Measurements from ENCODE around the gene PARD3. TPM values are rescaled to one million over a fixed set of nuclear protein-coding genes. Genes with fewer than 3 reads are reported as not detected.

PARD3 gene
- total RNA-seq, 1 donor from 2014 or later: 1.7 TPM

DNA sequence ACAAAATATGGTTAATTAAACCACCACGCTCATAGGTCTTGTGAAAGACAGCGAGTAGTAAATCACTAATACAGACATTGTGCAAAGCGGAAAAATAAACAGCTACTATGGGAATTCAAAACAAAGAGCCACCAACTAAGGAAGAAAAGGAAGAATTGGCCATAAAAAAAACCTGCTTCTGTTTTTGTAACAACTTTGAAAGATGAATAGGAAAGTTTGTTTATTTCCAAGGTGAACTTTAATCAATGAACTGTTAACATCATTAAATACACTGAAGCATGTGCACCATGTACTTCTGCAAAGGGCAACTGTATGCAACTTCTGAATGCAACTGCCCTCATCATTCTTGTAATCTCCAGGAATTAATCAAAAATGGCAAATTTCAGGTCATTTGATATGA is 651.1 kb downstream of the PARD3 start:
- Mint-ChIP-seq H3K4me1 (ENCODE audit: low read depth) (no peaks in the 10 kb centered on the region), H3K27me3 (ENCODE audit: insufficient read depth) (no peaks in the 10 kb centered on the region), H3K4me3 (no peak overlapping the region), H3K36me3 (ENCODE audit: low read depth) (no peaks in the 10 kb centered on the region), H3K27ac (no peak overlapping the region), H3K9me3 (peaks cover 3% of the 10 kb centered on the region)
- intact Hi-C loops (cut with micrococcal nuclease): no loop called here
- no peak for DNase-seq (ENCODE audit: low spot score)

DNA sequence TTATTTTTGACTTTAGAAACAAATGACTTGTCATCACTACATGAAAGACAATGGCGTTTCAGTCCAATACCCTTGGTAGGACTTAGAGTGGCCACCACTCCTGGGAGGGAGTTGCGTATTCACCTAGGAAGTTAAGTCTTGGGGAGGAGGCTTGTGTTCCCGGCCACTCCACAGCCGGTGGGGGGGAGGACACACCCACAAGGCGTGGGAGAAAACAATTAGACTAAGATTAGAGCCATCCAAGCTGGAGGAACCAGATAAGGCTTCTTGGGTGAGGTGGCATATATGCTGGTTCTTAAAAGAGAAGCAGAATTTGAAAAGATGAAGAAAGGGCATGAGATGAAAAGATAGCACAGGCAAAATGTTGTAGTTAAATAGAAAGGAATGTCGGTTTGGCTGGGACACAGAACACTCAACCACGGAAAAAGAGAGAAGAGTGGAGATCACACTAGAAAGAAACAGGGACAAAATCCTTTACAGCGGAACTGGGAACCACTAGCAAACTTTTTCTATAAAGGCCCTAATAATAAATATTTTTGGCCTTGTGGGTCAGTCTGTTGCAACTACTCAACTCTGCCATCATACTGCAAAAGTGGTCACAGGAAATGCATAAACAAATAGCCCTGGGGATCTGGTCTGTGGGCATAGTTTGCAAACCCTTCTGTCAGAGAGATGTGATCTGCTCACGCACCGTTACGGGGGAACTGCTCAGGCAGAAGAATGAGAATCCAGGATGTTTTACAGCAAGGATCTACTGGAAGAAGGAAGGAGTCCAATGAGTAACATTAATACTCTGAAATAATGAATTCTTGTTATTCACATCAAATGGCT is 651.8 kb downstream of the PARD3 start:
- intact Hi-C loops (cut with micrococcal nuclease): no loop called here
- no peaks in the 10 kb centered on the region for H3K27me3 Mint-ChIP-seq (ENCODE audit: insufficient read depth)
- H3K9me3 Mint-ChIP-seq: peaks cover 3% of the 10 kb centered on the region

DNA sequence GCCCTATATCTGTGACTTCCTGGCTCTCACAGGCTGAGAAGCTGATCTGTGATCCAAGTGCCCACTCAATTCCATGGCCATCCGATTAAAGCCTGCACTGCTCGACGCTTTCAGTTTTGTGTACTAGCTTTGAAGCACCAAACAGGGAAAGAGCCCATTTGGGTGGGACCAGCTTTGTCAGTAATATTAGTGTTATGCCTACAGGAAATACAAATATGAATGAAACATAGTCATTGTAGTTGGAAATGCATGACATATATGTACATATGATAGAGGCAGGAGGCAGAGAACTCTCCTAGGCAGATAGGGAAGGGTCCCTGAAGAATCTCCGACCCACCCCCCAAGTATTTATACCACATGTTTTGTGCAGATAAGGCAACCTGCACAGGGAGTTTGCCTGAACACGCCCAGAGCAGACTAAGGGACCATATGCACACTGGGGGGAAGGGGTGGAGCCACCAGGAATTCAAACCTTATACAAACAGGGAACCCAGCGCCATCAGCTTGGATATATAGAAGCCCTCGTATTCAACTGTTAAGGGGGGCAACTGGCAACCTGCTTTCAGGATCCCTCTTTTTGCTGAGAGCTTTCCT is 653.2 kb downstream of the PARD3 start:
- DNase-seq (ENCODE audit: low spot score): no peak
- intact Hi-C loops (cut with micrococcal nuclease): no loop called here
- H3K4me3 Mint-ChIP-seq: no peak overlapping the region
- H3K4me1 Mint-ChIP-seq (ENCODE audit: low read depth): no peaks in the 10 kb centered on the region
- H3K9me3 Mint-ChIP-seq: peaks cover 3% of the 10 kb centered on the region
- no peak overlapping the region for H3K27ac Mint-ChIP-seq
- H3K27me3 Mint-ChIP-seq (ENCODE audit: insufficient read depth): peaks cover 2% of the 10 kb centered on the region
- H3K36me3 Mint-ChIP-seq (ENCODE audit: low read depth): no peaks in the 10 kb centered on the region

More for the DNA sequence above, 651.8 kb downstream of the PARD3 start:
- DNase-seq (ENCODE audit: low spot score): no peak
- Mint-ChIP-seq H3K36me3 (ENCODE audit: low read depth) (no peaks in the 10 kb centered on the region), H3K27ac (no peak overlapping the region), H3K4me3 (no peak overlapping the region), H3K4me1 (ENCODE audit: low read depth) (no peaks in the 10 kb centered on the region)

DNA sequence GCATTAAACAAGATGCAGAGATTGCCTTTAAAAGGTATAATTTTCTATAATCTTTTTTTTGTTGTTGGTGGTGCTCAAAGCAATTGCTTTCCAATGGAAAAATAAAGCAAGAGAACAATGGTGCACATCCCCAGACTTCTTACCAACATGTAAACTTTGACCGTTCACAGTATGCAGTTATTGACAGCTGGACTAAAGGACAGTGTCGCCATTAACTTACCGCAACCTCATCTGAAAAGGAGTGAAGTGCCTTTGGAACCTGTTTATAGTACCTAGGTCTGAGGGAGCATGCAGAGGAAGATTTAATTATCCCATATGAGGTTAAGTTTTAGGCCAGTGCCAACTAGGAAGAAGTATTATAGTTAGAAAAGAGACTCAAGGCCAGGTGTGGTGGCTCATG is 654.5 kb downstream of the PARD3 start:
- no peak overlapping the region for H3K4me3 Mint-ChIP-seq
- peaks cover 2% of the 10 kb centered on the region for H3K27me3 Mint-ChIP-seq (ENCODE audit: insufficient read depth)
- peaks cover 3% of the 10 kb centered on the region for H3K9me3 Mint-ChIP-seq
- H3K4me1 Mint-ChIP-seq (ENCODE audit: low read depth): no peaks in the 10 kb centered on the region
- H3K36me3 Mint-ChIP-seq (ENCODE audit: low read depth): no peaks in the 10 kb centered on the region
- no peak overlapping the region for H3K27ac Mint-ChIP-seq
- intact Hi-C loops (cut with micrococcal nuclease): no loop called here
- no peak for DNase-seq (ENCODE audit: low spot score)

DNA sequence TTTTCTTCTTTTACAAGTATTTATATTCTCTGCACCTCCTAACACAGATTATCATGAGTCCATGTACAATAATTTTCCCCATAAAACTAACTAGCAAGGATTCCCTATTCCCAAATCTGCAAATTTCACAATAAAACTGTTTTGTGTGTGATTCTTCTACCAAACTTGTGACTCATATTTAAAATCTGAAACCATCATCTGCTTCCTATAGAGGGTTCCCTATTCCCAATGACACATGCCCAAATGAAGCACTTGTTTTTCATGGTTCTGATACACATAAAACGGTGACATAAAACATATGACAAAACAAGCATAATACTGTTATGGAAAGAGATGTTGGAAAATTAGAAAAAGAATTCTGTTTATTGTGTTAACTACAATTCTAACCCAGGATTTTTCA is 657.6 kb downstream of the PARD3 start:
- Mint-ChIP-seq H3K9me3 (peaks cover 3% of the 10 kb centered on the region), H3K4me1 (ENCODE audit: low read depth) (no peaks in the 10 kb centered on the region), H3K27ac (no peak overlapping the region), H3K27me3 (ENCODE audit: insufficient read depth) (peaks cover 2% of the 10 kb centered on the region), H3K36me3 (ENCODE audit: low read depth) (no peaks in the 10 kb centered on the region), H3K4me3 (no peak overlapping the region)
- intact Hi-C loops (cut with micrococcal nuclease): no loop called here
- DNase-seq (ENCODE audit: low spot score): no peak

DNA sequence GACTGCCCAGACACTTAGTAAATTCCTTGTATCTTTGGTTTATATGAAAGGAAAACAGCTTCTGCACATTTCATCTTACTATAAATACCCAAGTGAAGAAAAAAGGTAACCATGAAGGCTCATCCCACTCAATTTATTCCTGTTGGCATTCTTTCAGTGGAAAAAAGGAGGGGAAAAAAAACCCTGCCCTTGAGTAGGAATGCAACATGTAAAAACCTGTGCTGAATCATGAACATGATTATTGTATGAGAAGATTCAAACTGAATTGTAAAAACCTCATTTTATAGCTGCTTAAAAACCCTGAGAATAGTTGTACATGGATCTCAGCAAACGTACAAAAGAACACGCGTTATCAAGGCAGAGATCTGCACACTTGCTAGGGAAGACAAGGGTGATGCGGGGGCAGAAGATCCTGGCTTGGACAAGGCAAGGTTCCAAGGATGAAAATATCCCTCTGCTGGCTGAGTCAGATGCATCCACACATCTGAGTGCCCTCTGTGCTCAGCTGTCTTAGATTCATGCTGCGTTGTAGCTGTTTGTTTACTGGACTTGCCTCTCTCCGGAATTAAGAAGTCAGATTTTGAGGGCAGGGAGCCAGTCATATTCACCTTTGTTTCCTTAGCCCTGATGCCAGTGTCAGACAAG is 658.2 kb downstream of the PARD3 start:
- Mint-ChIP-seq H3K36me3 (ENCODE audit: low read depth) (no peaks in the 10 kb centered on the region), H3K4me1 (ENCODE audit: low read depth) (no peaks in the 10 kb centered on the region), H3K27ac (no peak overlapping the region), H3K27me3 (ENCODE audit: insufficient read depth) (peaks cover 2% of the 10 kb centered on the region), H3K9me3 (no peaks in the 10 kb centered on the region), H3K4me3 (no peak overlapping the region)
- DNase-seq (ENCODE audit: low spot score): no peak
- intact Hi-C loops (cut with micrococcal nuclease): no loop called here

DNA sequence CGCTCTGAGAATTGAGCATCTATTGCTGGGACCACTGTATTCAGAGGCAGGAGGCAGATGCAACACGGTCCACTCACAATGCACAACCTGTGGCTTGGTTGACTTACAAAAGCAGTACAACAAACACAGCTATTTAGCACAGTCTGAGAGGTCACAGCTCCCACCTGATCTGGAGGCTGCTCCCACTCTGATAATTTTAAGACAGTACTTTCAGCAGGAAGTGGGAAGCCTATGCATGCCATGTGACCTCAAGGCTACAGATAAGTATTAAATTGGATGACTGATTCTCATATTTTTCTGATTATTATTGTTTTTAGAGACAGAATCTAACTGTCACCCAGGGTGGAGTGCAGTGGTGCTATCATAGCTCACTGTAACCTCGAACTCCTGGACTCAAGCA is 659.3 kb downstream of the PARD3 start:
- no peaks in the 10 kb centered on the region for H3K4me1 Mint-ChIP-seq (ENCODE audit: low read depth)
- peaks cover 2% of the 10 kb centered on the region for H3K27me3 Mint-ChIP-seq (ENCODE audit: insufficient read depth)
- no peak overlapping the region for H3K27ac Mint-ChIP-seq
- no peak overlapping the region for H3K4me3 Mint-ChIP-seq
- intact Hi-C loops (cut with micrococcal nuclease): no loop called here
- H3K36me3 Mint-ChIP-seq (ENCODE audit: low read depth): no peaks in the 10 kb centered on the region
- no peak for DNase-seq (ENCODE audit: low spot score)
- H3K9me3 Mint-ChIP-seq: no peaks in the 10 kb centered on the region

DNA sequence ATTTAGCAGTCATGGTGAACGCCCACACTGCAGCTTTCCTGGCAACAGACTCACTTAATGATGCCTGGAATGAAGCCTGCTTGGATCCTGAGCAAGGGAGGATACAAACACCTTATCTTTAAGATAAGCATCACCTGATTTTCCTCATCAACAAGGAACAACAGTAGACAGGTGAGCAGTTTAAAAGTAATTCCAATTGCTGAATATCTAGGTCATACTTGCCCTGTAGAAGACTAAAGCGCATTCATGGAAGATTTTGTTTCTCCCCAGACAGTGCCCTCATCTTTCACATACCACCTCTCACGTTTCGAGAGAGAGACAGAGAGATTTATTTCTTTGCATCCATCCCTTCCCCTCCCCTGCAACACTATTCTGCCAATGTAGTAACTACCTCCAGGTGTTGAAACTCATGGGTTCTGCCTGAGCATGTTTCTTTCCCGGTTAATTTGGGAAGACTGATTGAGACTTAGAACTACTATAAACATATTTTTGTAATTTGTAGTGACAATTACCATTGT is 660.7 kb downstream of the PARD3 start:
- Mint-ChIP-seq H3K27me3 (ENCODE audit: insufficient read depth) (peaks cover 6% of the 10 kb centered on the region), H3K9me3 (no peaks in the 10 kb centered on the region), H3K4me3 (no peak overlapping the region), H3K36me3 (ENCODE audit: low read depth) (no peaks in the 10 kb centered on the region), H3K27ac (no peak overlapping the region), H3K4me1 (ENCODE audit: low read depth) (no peaks in the 10 kb centered on the region)
- intact Hi-C loops (cut with micrococcal nuclease): no loop called here
- DNase-seq (ENCODE audit: low spot score): no peak

DNA sequence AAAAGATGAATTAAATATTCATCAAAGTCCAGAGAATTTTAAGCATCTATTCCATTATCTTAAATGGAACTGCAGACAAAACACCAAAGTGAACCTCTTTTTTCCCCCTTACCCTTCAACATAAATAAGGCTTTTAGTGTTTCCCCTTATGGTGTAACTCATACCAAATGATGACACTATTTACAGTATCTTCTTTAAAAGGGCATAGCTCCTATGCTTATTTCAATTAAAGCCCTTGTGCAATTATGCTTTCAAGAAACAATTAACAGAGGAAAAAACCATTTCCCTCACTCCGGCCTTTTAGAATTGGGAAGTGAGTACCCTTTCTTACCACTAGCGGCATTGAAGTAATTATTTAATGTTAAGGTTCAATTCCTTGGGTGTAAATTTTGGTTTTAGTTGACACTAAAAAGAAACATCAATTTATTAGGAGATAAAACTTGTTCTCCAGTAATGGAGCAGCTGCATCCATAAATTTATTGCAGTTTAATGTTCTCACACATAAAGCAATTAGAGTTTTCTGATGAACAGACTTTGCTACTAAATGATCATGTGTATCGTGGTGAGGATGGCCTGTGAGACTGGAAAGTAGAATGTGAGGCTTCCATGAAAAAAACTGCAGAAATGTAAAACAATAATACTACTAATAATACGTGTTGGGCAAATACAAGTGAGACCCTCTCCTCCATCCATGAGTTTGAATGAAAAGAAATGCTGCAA is 661.3 kb downstream of the PARD3 start:
- intact Hi-C loops (cut with micrococcal nuclease): no loop called here
- Mint-ChIP-seq H3K4me1 (ENCODE audit: low read depth) (no peaks in the 10 kb centered on the region), H3K27ac (no peak overlapping the region), H3K27me3 (ENCODE audit: insufficient read depth) (peaks cover 6% of the 10 kb centered on the region), H3K9me3 (no peaks in the 10 kb centered on the region), H3K4me3 (no peak overlapping the region), H3K36me3 (ENCODE audit: low read depth) (no peaks in the 10 kb centered on the region)
- no peak for DNase-seq (ENCODE audit: low spot score)

DNA sequence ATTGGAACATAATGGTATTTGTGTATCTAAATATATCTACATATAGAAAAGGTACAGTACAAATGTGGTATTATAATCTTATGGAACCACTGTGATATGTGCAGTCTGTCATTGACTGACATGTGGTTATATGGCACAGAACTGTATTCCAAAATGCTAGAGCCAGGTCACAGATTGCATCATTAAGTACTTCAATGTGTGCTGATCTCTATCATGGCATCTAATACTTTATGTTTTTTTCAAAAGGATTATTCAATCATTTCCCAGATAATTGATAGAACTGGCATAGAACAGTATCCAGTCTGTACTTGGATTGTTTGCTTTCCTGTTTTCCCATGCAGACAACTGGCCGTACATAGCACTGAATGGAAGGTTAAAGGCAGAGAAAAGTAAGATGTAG is 662.7 kb downstream of the PARD3 start:
- intact Hi-C loops (cut with micrococcal nuclease): no loop called here
- no peak overlapping the region for H3K27ac Mint-ChIP-seq
- no peak overlapping the region for H3K4me3 Mint-ChIP-seq
- no peaks in the 10 kb centered on the region for H3K36me3 Mint-ChIP-seq (ENCODE audit: low read depth)
- DNase-seq (ENCODE audit: low spot score): no peak
- peaks cover 9% of the 10 kb centered on the region for H3K27me3 Mint-ChIP-seq (ENCODE audit: insufficient read depth)
- H3K9me3 Mint-ChIP-seq: no peaks in the 10 kb centered on the region
- H3K4me1 Mint-ChIP-seq (ENCODE audit: low read depth): no peaks in the 10 kb centered on the region

DNA sequence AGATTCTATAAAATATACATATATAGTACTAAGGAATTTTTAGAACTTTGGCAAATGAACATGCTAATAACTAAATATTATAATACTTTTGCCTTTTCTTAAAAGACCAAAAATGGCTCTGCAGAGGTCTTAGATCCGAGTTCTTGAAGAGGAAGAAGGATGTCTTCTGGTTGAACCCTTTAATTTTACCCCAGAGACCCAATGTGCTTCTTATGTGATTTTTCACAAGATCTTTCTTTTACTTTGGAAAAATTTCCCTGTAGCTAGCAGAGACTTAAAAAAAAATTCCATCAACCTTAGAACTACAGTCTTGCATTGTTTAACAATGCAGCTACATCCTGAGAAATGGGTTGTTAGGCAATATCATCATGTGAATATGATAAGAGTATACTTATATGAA is 663.2 kb downstream of the PARD3 start:
- Mint-ChIP-seq H3K9me3 (no peaks in the 10 kb centered on the region), H3K27me3 (ENCODE audit: insufficient read depth) (peaks cover 7% of the 10 kb centered on the region), H3K4me3 (no peak overlapping the region), H3K36me3 (ENCODE audit: low read depth) (no peaks in the 10 kb centered on the region), H3K4me1 (ENCODE audit: low read depth) (no peaks in the 10 kb centered on the region), H3K27ac (no peak overlapping the region)
- intact Hi-C loops (cut with micrococcal nuclease): no loop called here
- no peak for DNase-seq (ENCODE audit: low spot score)

DNA sequence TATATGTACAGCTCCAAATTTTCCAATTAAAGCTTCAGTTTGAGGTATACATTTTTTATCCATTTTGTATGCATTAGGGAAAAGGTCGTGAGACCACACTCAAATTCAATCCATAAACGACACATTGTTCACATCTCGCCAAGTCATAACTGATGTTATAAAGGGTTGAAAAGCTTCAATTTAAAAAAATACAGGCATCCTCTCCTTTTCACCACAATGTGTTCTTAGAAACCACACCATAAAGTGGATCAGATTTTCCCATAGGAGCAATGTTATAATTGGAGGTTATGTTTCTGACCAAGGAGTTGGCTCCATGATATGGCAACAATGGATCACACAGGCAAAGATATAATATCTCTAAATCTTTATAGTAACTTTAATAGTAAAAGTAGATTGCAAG is 663.6 kb downstream of the PARD3 start:
- Mint-ChIP-seq H3K27me3 (ENCODE audit: insufficient read depth) (peaks cover 7% of the 10 kb centered on the region), H3K9me3 (no peaks in the 10 kb centered on the region), H3K36me3 (ENCODE audit: low read depth) (no peaks in the 10 kb centered on the region), H3K4me3 (no peak overlapping the region), H3K4me1 (ENCODE audit: low read depth) (no peaks in the 10 kb centered on the region), H3K27ac (no peak overlapping the region)
- DNase-seq (ENCODE audit: low spot score): no peak
- intact Hi-C loops (cut with micrococcal nuclease): no loop called here

DNA sequence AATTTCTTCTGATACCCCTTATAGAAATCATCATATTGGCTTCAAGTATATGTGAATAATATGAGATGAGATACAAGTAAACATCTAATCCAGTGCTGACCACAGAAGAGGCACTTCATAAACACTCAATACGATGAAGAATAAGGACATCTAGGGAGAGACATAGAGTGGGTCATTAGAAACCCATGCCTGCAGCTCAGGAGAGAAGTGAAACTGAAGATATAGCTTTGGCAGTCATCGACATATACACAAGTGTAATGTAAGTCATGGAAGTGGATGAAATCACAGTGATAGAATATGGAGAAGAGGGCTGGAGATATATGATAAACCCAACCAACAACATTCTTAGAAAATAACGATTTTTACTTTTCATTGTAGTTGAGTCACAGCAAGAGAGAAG is 665.0 kb downstream of the PARD3 start:
- Mint-ChIP-seq H3K27ac (no peak overlapping the region), H3K9me3 (no peaks in the 10 kb centered on the region), H3K4me3 (no peak overlapping the region), H3K27me3 (ENCODE audit: insufficient read depth) (peaks cover 10% of the 10 kb centered on the region), H3K4me1 (ENCODE audit: low read depth) (no peaks in the 10 kb centered on the region), H3K36me3 (ENCODE audit: low read depth) (no peaks in the 10 kb centered on the region)
- intact Hi-C loops (cut with micrococcal nuclease): no loop called here
- DNase-seq (ENCODE audit: low spot score): no peak

Data from activated T-helper 1 cell treated with anti-CD3 and anti-CD28 coated beads, Interleukin-12 subunit alpha, Interleukin-12 subunit beta, Interleukin-2, Interleukin-4 antibody, amounts not matched to agents 30 ng/mL and 10 ng/mL and 1 ng/mL, durations not matched to agents 14 hours and 24 hours and 36 hours (primary cell).